GM21619 (cell line): ENCODE results near the gene MBNL3.
A peak's percentile ranks its signal among the peaks of the same experiment; 100 is the strongest.

Experiments used
- ATAC-seq: cut with Tn5 transposase; IDR thresholded peaks from one replicate; pipeline ENCODE4 v1.9.1; 2021; ENCODE audit not compliant: unreplicated experiment

MBNL3 gene

GRCh38 chrX:132488819-132489577, at the start of gene MBNL3:
TSS of gene MBNL3 (minus strand) at chrX:132489038. CDS start at chrX:132439611, 49,427 bp downstream.
- peak; percentile 46 for ATAC-seq

- ATAC-seq, result no peak
Observed at GRCh38 chrX:132533409-132533808, 44.6 kb upstream of the MBNL3 start.

GRCh38 chrX:132532913-132533312, 44.1 kb upstream of the MBNL3 start:
- no peak for ATAC-seq

GRCh38 chrX:132532097-132532496, 43.3 kb upstream of the MBNL3 start:
- no peak for ATAC-seq

- no peak for ATAC-seq
Observed at GRCh38 chrX:132520792-132521191, 32.0 kb upstream of the MBNL3 start.

GRCh38 chrX:132520213-132520612, 31.4 kb upstream of the MBNL3 start:
- ATAC-seq, result no peak

GRCh38 chrX:132518401-132518800, 29.6 kb upstream of the MBNL3 start:
- ATAC-seq, result no peak

GRCh38 chrX:132508834-132509233, 20.0 kb upstream of the MBNL3 start:
- ATAC-seq, result no peak

GRCh38 chrX:132505116-132505515, 16.3 kb upstream of the MBNL3 start:
- no peak for ATAC-seq

- ATAC-seq, result no peak
Observed at GRCh38 chrX:132504417-132504816, 15.6 kb upstream of the MBNL3 start.

- no peak for ATAC-seq
Observed at GRCh38 chrX:132501606-132502005, 12.8 kb upstream of the MBNL3 start.

- no peak for ATAC-seq
Observed at GRCh38 chrX:132497432-132497831, 8.6 kb upstream of the MBNL3 start.

- no peak for ATAC-seq
Observed at GRCh38 chrX:132493095-132493494, 4.3 kb upstream of the MBNL3 start.

- peak; percentile 36 for ATAC-seq
Observed at GRCh38 chrX:132491191-132491590, 2.4 kb upstream of the MBNL3 start.

- ATAC-seq, result peak; percentile 35
Observed at GRCh38 chrX:132489578-132490419, 961 bp upstream of the MBNL3 start.

GRCh38 chrX:132488180-132488705, 595 bp downstream of the MBNL3 start:
- peak; percentile 20 for ATAC-seq

- no peak for ATAC-seq
Observed at GRCh38 chrX:132486599-132487178, 2.1 kb downstream of the MBNL3 start.

- no peak for ATAC-seq
Observed at GRCh38 chrX:132483951-132484350, 4.9 kb downstream of the MBNL3 start.

GRCh38 chrX:132483488-132483887, 5.3 kb downstream of the MBNL3 start:
- no peak for ATAC-seq

- no peak for ATAC-seq
Observed at GRCh38 chrX:132482632-132483031, 6.2 kb downstream of the MBNL3 start.

GRCh38 chrX:132481449-132481848, 7.4 kb downstream of the MBNL3 start:
- ATAC-seq, result no peak
